Heart left ventricle (tissue), 13 donors: ENCODE measurements around the gene OVCH1.

ENCODE experiments used
- POLR2A ChIP-seq, 2 donors: fragments of 450-650 bp; IDR thresholded peaks; one replicate each; pipeline ENCODE4 v1.6.1; 2017; ENCODE audit warnings: antibody characterized with exemption in 2 of 2, mild to moderate bottlenecking in 2 of 2, moderate library complexity in 2 of 2
- TF ChIP-seq, protein P1 (sequence below), 12 donors: fragments of 200-600 bp; sonication (generic) in 4 of 12; IDR thresholded peaks; one replicate each; pipeline versions ENCODE4 v1.5.0 to v1.8.0; 2018 to 2022; ENCODE audit warnings: antibody characterized with exemption in 12 of 12, mild to moderate bottlenecking in 5 of 12
- donor health status: ischemic (EF 13 %, LVEDD 7.1; RV severe dilation, severe dysfunction).
- donor health status: DM: no; HTN: yes; CAD: no.
- donor health status: DM: no; HTN: no; CAD: no.
- donor health status: ischemic (EF 25% LVEDD 6.9; RV normal size, moderate dysfunction).
- donor health status: ischemic (EF 25% LVEDD 5.7; RV mildly dilated, moderate dysfunction).
- donor health status: ischemic (EF 35%, LVEDD 5.7; RV mildly dilated, moderate dysfunction).
- donor health status: nonischemic (EF 11% LVEDD 7.7; RV severe dilation, severe dysfunction).
- donor health status: DM: yes; HTN: yes; CAD: no.
- donor health status: PGD.
- donor health status: ischemic (EF 29% LVEDD 5.4; RV normal size, mild dysfunction).
- donor health status: nonischemic (EF 23%, LVEDD 6.1; RV moderate dilation, normal function).

DNA sequence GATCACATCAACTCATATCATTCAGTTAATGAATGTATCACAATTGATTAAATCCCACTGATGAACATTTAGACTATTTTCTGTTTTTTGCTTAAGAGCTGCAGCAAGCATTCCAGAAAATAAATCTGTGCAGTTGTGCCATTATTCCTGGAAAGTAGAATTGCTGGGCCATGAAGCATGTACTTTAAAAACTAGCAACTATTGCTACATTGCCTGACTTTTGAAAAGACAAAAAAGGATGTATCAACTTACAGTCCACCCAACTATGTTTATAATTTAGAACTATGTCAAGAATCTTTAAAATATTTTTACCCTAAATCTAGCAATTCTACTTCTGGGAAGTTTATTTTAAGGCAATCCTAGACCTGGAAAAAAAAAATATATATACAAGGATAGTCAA lies 83.1 kb downstream of the OVCH1 start:
- TF ChIP-seq, protein P1, sequence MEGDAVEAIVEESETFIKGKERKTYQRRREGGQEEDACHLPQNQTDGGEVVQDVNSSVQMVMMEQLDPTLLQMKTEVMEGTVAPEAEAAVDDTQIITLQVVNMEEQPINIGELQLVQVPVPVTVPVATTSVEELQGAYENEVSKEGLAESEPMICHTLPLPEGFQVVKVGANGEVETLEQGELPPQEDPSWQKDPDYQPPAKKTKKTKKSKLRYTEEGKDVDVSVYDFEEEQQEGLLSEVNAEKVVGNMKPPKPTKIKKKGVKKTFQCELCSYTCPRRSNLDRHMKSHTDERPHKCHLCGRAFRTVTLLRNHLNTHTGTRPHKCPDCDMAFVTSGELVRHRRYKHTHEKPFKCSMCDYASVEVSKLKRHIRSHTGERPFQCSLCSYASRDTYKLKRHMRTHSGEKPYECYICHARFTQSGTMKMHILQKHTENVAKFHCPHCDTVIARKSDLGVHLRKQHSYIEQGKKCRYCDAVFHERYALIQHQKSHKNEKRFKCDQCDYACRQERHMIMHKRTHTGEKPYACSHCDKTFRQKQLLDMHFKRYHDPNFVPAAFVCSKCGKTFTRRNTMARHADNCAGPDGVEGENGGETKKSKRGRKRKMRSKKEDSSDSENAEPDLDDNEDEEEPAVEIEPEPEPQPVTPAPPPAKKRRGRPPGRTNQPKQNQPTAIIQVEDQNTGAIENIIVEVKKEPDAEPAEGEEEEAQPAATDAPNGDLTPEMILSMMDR (IDR thresholded peaks at IDR 0.05): no peak
- TF ChIP-seq POLR2A (IDR thresholded peaks at IDR 0.05): no peak
